GM18873 (cell line): ENCODE measurements around the gene ELMO1.

ENCODE experiments used
- ATAC-seq: cut with Tn5 transposase; IDR thresholded peaks from one replicate; pipeline ENCODE4 v1.9.1; 2021; ENCODE audit warnings: mild to moderate bottlenecking, moderate library complexity, moderate number of reproducible peaks; ENCODE audit not compliant: unreplicated experiment, low FRiP score

Gene ELMO1, protein sequence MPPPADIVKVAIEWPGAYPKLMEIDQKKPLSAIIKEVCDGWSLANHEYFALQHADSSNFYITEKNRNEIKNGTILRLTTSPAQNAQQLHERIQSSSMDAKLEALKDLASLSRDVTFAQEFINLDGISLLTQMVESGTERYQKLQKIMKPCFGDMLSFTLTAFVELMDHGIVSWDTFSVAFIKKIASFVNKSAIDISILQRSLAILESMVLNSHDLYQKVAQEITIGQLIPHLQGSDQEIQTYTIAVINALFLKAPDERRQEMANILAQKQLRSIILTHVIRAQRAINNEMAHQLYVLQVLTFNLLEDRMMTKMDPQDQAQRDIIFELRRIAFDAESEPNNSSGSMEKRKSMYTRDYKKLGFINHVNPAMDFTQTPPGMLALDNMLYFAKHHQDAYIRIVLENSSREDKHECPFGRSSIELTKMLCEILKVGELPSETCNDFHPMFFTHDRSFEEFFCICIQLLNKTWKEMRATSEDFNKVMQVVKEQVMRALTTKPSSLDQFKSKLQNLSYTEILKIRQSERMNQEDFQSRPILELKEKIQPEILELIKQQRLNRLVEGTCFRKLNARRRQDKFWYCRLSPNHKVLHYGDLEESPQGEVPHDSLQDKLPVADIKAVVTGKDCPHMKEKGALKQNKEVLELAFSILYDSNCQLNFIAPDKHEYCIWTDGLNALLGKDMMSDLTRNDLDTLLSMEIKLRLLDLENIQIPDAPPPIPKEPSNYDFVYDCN

DNA sequence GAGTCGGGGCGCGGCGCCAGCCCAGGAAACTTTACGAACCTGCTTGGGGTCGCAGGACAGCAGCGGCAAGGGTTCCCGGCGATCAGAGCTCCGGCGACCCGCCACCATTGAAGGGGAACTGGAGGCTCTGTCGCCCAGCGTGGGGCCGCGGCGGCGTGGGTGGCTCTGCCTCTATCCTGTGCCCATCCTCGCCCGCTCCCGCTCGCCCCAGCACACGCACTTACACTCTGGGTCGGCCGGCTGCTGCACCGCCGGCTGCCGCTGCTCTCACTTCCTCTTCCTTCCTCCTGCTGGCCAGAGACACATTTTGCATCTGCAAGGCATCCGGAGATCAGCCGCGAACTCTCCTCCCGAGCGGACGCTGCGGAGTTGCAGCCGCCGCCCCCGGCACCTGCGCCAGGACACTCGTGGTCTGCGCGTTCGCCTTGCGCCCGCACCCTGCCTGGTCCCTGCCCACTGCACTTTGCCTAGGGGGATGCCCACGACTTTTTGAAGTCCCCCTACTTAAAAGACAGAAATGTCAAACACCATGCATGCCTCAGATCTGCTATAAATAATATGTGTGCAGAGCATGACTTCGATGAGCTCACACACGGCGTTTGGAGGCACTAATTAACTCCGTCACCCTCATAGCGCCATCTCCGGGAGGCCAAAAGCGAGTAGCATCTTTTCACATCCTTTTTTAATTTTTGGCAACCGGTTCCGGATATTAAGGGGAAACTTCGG lies at the start of gene ELMO1:
Gene ELMO1 (minus strand): TSS at position 229 of the 726 bp plus-strand sequence. CDS start 106,174 bp downstream, outside the sequence.
- peak; percentile 95 for ATAC-seq

DNA sequence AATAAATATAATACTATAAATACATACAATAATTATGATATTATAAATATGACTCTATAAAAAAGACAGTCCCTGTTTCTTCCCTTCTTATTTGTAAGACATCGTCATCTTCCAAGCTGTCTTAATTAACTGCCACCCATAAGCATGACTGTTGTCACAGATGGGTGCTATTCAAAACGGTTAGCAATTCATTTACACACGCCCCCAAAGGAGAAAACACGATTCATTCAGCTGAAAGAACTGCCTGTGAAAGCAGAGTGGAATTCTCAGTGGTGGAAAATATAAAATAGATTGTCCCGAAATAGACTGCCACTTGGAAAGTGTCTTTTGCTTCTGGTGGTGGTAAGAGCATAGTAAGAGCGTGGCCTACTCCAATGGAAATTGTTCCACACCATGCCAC lies 48.9 kb upstream of the ELMO1 start:
- ATAC-seq, result no peak

DNA sequence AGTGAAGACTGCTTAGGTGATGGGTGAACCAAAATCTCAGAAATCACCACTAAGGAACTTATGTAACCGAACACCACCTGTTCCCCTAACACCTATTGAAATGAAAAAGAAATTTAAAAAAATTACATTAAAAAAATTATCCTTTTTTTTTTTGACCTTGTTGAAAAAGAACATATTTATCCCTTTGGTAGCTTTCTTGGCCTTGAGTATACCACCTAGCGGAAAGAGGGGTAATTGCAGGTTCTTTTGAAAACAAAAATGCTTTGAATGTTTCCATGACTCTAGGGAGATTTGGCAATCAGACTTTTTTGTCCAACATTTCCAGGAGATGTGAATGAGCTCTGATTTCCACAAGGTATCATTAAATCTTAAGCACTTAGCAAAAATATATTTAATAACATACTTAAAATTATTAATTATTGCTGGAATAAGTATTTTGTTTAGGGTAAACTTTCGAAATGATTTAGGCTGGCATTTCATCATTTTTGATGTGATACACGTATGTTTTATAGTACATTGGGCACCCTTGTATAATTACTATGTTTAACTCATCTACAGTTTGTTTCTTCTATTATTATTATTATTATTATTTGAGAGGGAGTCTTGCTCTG lies 47.0 kb upstream of the ELMO1 start:
- ATAC-seq, result no peak

DNA sequence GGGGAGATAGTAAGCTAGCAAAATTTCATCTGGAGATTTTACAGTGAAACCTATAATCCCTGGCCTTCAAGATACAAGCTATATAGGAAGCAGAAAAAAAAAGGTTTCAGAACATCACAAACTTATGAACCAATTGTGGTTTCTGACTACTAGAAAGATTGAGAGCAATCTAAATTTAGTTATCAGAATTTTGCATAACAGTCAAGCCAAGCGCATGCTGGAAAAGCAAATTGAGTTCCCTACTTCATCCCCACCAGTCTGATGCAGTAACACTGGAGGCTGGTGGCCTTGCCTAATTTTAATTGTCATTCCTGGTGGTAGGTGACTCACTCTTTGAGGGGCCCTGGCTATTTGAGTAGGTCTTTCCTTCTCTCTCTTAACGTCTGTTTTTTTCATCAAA lies 46.3 kb upstream of the ELMO1 start:
- ATAC-seq, result no peak

DNA sequence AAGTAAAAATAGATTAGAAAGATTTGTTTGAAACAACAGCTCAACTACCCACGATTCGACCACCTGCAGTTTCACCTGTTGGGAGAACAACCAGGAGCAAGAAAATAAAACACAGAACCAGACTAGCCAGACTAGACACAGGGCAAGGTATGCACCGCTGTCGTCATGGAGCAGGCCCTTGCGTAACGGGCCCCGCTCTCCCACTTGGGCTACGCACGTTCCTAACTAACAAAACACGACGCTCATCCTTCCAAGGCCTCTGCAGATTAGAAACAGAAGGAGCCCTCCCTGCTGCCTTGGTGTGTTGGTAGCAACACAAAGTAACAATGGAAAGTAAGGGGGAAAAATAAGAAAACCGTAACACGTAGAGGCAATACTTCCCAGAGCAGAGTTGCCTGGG lies 45.1 kb upstream of the ELMO1 start:
- ATAC-seq, result no peak

DNA sequence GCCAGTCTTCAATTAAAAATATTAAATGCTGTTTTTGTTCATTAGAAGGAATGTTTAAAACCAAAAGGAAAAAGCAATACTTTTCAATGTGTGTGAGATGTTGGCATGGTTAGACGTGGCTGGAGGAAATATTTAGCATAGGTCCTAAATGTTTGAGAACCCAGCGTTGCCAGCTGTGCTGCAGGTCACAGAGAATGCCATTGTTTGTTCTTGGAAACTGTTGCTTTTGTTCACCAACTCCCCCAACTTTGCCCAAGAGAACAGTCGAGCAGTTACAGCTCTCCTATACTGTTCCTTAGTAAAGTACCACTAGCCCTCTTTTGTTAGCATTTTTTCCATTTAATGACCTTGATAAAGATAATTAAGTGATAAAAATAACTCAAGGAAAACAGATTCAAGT lies 44.5 kb upstream of the ELMO1 start:
- ATAC-seq, result no peak

DNA sequence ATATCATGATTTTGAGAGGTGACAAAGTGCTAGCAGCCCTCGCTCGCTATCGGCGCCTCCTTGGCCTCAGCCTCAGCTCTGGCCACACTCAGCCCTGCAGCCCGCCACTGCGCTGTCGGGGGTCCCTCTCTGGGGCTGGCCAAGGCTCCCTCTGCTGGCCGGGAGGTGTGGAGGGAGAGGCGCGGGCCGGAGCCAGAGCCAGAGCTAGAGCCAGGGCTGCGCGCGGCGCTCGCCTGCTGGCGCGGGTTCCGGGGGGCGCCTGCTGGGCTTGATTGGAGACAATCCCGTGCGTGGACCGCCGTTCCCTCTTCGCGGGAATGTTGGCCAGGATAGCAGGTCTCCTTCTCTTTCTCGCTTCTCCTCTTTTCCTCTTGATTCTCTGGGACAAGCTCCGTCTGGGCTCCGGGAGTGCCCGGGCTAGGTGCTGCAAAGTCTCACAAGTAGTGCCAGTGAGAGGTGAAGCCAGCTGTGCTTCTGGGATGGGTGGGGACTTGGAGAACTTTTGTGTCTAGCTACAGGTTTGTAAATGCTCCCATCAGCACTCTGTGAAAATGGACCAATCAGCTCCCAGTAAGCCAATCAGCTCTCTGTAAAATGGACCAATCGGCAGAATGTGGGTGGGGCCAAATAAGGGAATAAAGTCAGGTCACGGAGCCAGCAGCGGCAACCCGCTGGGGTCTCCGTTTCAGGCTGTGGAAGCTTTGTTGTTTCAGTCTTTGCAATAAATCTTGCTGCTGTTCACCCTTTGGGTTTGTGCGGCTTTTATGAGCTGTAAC lies 43.4 kb upstream of the ELMO1 start:
- no peak for ATAC-seq

DNA sequence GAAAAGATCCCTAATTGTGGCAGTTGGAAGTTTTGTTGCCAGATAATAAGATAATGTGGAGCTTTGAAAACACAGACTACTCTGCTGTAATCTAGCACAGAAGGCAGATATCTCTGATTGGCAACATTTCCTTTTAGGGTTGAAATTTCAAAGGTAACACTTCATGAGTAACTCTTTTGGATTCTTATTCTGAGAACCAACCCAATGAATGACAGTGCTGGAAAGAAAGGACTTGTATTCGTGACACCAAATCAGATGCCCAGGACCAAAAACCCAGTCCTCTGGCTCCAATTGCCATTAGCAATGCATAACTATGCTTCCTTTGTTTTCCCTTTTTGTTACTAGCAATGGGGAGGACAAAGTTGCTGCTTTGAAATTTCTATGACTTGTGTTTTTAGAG lies 41.0 kb upstream of the ELMO1 start:
- ATAC-seq, result no peak

DNA sequence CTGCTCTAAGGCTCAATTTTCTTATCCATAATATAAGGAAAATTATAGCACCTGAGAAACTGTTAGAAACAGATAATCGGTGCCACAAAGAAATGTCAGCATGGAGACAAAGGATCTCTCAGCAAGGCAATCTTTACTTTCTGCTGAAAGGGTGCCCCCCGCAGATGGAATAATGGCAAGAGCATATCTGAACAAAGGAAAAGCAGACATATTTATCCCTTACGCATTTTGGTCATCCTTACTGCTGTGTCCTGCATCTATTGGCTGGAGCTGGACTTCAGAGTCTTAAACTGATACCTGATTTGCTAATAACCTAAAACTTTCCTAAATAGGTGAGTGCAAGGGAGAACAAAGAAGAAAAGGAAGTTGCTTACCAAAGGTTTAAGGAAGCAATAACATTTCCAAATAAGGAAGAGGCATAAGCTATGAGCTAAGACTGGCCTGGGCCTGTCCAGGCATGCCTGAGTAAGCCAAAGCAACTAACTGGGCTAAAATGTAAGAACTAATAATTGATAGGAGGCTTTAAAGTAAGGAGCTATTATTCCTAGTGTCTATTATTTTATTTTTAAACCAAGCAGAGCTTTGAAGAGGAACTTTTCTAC lies 39.6 kb upstream of the ELMO1 start:
- no peak for ATAC-seq

DNA sequence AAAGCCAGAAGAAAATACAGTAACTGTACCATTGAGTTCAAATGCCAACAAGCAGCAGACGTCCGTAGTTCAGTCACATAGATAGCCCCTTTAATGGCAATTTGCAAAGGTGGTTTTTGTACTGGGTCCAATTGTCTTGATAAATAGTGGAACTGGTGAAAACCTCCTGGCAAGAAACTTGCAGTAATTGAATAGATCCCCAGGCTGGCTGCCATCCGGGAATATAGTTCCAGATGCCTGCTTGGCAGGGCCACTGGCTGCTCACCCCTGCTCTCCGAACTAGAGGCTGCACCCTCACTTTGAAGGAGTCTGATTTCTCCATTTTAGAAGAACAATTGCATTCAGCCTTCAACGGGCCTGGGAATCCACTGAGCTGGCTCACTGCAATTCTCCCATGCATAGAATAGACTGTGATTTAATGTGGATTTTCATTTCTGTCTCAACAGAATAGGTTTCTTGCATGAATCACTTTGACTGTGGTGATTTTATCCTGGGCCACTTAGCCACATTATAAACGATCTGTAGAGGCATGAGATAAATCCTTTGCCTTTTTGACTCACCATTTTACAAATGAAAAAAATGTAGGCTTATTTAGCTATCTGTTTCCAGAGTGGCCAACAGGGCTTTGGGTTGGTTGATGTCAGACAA lies 35.9 kb upstream of the ELMO1 start:
- no peak for ATAC-seq

DNA sequence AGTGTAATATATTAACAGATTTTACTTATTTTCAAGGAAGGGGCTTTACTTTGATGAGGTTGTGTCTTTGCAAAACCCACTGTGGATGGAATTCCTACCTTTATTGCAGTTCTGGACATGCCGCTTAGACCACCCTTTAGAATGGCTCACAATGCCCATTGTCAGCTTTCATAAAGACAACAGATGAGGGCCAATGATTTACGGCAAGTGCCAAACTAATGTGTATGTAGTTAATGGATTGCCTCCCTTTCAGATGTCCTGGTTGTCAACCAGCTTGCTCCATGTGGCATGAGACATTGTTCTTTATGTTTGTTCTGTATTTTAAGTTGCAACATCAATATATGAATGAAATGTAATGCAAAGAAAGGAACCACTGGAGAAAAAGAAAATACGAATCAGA lies 35.0 kb upstream of the ELMO1 start:
- ATAC-seq, result no peak

DNA sequence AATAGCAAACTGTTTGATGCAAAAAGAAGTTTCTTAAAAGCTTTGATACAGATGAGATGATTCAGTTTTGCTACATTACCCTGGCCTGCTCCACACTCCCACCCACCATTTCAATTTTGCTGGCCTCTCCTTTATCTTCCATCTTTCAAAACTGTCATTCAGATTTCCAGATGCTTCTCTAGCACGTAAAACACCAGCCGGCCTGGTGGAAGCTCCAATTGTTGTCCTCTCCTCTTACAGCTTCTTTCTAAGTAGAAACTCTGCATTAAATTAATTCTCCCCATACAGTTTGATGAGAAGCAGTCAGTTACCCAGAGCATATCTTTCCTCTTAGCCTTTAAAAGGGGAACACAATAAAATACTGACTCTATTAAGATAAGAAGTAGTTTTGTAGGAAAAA lies 34.3 kb upstream of the ELMO1 start:
- ATAC-seq, result no peak

DNA sequence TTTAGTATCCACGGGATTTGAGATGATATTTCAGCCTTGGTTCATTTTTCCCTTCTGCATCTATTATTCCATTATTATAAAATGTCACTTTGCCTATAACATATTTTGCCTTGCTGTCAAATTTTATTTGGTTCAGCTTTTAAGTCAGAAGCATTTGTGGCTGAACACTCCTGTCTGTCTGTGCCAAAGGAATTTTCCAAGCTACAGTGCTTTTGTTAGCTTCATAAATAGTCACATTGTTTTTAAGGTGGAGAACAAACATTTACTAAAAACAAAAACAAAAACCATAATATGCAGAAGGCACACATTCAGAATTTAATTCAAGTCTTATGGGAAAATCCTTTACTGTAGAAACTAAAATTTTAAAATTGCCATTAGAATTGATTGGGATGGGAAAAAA lies 33.8 kb upstream of the ELMO1 start:
- ATAC-seq, result no peak

DNA sequence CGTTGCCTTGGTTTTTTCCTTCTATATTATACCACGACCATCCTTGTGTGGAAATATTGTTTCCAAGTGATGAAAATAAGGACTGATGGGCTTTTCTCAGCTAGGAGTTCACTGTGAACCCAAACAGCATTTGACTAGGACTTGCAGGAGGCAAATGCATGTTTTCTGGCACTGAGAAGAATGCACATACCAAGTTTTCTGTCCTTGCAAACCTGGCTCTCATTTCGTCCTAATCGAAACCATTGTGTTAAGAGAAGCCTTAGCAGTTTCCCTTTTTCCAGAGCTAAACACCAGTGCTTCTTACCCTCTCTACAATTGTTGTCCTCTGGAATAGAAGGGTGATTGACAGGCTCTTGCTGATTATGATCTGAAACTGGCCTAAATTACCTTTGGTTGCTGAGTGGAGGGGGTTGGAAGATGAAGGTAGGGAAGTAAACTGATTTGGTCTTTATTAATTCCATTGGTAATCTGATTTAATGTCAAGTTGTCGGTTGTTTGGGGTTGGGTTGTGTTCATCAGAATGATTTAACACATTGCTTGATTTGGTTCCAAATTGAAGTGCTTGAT lies 33.1 kb upstream of the ELMO1 start:
- no peak for ATAC-seq

DNA sequence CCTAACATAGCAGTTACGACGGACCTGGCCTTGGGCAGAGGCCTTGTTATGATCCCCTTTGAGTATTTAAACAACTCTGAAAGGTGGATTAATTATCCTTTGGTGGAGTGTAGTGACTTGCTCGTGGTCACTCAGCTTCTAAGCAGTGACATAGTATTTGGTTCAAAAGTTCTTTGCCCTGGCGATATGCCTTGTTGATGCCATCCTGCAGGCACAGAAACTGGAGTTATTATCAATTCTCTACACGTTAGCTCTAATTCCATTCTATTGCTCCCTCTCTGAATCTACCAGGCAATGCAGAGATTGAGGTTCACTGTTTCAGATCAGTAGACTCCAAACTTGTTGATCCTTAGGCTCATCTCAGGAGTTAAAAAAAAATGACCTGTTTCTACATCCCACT lies 32.5 kb upstream of the ELMO1 start:
- no peak for ATAC-seq

DNA sequence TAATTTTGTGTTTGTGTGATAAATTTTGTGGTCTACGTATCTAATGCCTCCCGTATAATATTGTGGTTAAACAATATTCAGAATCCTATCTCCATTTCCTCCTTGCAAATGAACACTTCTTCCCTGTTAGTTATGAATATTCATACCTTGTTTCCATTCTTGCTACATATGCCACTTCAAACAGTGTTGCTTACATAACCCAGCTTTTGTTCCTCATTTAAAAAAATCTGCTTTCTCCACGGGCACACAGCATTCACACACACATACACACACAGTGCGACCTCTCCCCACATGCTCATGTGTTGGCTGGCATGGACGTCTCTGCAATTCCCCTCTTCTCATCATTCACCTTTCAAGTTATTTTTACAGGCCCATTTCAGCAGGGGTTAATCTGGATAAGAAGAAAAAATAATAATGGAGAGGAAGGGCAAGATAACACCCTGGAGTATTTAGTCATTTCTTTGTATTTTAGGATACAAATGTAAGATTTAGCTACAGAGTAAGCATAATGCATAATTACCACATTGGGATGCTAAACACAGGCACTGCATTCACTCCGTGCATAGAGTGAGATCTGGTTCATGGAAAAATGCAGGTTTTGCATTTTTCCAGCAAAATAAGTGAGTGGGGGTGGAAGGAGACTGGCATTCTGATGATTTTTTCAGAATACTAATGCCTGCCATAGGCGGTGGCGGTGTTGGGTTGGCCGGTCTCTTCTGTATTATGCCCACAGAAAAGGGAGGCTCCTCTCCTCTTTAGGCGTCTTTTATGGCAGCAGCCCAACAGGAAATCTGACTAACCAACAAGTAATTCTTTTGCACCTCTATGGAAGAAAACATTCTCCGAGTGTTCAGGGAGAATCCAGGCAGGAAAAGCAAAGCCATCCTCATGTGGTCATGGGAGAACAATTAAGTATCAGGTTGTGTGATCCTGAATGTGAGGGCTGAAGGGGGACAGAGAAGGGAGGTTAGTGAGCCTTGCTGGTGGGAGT lies 31.7 kb upstream of the ELMO1 start:
- no peak for ATAC-seq

DNA sequence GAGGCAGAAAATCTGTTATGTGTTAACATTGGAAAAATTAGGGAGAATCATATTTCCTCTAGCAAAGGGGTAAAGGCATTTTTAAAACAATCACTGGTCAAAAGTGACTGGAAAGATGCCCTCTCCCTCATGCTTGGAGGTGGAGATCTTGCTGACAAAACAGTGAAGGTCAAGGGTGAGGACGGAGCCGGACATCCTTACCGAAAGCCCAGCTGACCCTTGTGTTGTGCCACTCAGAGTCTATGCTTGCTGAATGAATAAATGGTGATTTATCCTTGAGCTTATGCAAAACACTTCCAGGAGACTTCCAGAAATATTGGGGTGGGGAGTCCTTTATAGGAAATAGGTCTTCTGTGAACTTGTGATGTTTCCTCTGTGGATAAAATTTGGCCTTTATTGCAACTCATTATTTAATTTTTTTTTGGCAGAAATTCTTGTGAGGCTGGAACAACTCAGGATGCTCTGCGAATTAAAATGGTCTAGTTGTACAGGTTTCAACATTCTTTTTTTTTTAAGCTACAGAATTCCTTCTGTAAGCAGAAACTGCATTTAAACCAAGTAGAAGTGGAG lies 28.3 kb upstream of the ELMO1 start:
- no peak for ATAC-seq
